ENCODE measurements around the gene IRF2BP2. TPM values are rescaled to one million over a fixed set of nuclear protein-coding genes. Genes with fewer than 3 reads are reported as not detected.

IRF2BP2 gene
- total RNA-seq, 1 donor, result 172 TPM

DNA sequence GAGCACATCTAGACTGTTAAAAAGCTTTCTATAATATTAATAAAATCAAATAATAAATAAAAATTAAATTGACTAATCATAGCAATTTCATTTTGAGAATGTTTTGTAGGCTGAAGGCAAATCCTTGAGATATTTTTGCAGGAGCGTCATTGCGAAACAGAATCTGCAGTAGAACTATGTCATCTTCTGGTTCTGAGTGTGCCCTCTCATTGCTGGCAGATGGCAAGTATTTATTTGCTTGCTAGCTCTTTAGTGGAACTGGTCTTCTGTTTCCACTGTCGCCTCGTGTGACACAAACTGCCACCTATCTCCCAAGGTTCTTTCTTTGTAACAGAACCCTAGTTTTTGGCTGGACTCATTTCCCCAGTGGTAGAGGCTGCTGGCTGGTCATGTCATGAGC lies 19.0 kb upstream of the IRF2BP2 start:
- Histone ChIP-seq H3K27ac (ENCODE audit: low read depth, low read length) (peak overlapping the region; percentile 17), H2AFZ (ENCODE audit: low read length) (no peak overlapping the region), H3K79me2 (ENCODE audit: insufficient read depth, low read length) (no peaks in the 10 kb centered on the region), H4K20me1 (ENCODE audit: insufficient read depth, low read length) (no peaks in the 10 kb centered on the region), H3K36me3 (ENCODE audit: insufficient read depth, low read length) (no peaks in the 10 kb centered on the region), H3K4me1 (ENCODE audit: insufficient read depth, low read length) (peaks cover 53% of the 10 kb centered on the region), H3K4me3 (ENCODE audit: insufficient read depth, low read length) (no peak overlapping the region), H3K27me3 (ENCODE audit: insufficient read depth, low read length) (no peaks in the 10 kb centered on the region), H3K4me2 (ENCODE audit: insufficient read depth, low read length) (no peak overlapping the region), H3K9me3 (ENCODE audit: low read depth, low read length) (no peaks in the 10 kb centered on the region)
- TF ChIP-seq, protein P1, sequence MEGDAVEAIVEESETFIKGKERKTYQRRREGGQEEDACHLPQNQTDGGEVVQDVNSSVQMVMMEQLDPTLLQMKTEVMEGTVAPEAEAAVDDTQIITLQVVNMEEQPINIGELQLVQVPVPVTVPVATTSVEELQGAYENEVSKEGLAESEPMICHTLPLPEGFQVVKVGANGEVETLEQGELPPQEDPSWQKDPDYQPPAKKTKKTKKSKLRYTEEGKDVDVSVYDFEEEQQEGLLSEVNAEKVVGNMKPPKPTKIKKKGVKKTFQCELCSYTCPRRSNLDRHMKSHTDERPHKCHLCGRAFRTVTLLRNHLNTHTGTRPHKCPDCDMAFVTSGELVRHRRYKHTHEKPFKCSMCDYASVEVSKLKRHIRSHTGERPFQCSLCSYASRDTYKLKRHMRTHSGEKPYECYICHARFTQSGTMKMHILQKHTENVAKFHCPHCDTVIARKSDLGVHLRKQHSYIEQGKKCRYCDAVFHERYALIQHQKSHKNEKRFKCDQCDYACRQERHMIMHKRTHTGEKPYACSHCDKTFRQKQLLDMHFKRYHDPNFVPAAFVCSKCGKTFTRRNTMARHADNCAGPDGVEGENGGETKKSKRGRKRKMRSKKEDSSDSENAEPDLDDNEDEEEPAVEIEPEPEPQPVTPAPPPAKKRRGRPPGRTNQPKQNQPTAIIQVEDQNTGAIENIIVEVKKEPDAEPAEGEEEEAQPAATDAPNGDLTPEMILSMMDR (IDR thresholded peaks at IDR 0.05; ENCODE audit: extremely low read depth, low read depth, low read length), result no peak
- no peak for DNase-seq (ENCODE audit: insufficient read length, low spot score, missing footprints)

DNA sequence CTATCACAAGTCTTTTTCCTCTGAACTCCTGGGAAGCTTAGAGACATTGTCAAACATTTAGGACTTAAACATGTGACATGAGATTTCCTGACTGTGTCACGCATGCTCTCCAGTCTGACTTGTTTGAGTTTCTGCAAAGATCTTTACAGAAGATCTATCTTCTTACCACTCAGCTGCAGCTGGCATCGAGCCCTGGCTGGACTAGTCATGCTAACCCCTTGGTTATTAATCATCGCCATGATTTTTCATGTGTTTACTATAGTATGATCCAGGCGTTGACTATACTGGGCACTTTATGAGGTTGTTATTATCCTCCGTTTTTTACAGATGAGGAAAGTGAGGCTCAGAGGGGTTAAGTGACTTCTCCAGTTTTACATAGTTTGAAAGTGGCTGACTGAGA lies 18.1 kb upstream of the IRF2BP2 start:
- no peak overlapping the region for H3K4me2 ChIP-seq (ENCODE audit: insufficient read depth, low read length)
- no peak overlapping the region for H2AFZ ChIP-seq (ENCODE audit: low read length)
- TF ChIP-seq, protein P1 (IDR thresholded peaks at IDR 0.05; ENCODE audit: extremely low read depth, low read depth, low read length), result no peak
- no peaks in the 10 kb centered on the region for H3K9me3 ChIP-seq (ENCODE audit: low read depth, low read length)
- H3K4me3 ChIP-seq (ENCODE audit: insufficient read depth, low read length), result no peak overlapping the region
- H4K20me1 ChIP-seq (ENCODE audit: insufficient read depth, low read length), result no peaks in the 10 kb centered on the region
- peak overlapping the region; percentile 71 for H3K27ac ChIP-seq (ENCODE audit: low read depth, low read length)
- H3K4me1 ChIP-seq (ENCODE audit: insufficient read depth, low read length), result peaks cover 53% of the 10 kb centered on the region
- no peaks in the 10 kb centered on the region for H3K27me3 ChIP-seq (ENCODE audit: insufficient read depth, low read length)
- DNase-seq (ENCODE audit: insufficient read length, low spot score, missing footprints), result peak; percentile 42
- no peaks in the 10 kb centered on the region for H3K79me2 ChIP-seq (ENCODE audit: insufficient read depth, low read length)
- H3K36me3 ChIP-seq (ENCODE audit: insufficient read depth, low read length), result no peaks in the 10 kb centered on the region

DNA sequence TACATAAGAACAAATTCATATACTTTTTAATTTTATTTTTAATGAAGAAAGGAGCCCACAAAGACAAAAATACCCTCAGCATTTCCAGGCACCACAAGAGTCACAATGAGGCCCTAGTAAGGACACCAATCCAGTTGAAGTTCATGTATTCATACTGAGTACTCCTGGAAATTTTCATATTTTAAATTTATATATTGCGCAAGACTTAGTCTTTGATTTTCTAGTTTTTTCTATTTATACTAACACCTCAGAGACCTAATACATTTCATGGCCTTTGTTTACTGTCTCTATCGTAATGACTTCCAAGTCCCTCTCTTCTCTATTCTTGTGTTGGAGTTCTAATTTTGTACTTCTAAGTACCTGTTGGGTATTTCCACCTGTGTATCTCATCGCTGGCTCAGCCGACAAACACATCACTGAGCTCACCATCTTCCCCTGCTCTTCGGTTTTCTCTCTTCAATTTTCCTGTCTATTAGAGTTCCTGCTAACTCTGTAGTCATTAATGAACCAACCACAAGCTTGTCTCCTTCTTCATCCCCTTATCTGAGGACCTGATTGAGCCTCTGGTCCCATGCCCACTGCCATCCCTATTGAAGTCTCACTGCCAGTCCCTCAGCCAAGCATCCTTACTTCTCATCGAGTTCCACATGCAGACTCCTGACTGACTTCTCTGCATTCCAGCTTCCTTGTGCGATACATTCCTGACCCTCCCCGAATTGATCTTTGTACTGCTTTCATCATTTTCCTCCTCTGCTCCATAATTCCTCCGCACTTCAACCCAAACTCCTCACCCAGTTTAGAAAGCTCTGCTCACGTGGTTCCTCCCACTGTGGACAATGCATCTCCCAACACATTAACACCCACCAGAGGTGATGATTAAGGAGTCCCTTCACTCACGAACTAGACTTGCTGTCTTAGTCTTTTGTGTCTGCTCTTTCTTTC lies 17.3 kb upstream of the IRF2BP2 start:
- no peaks in the 10 kb centered on the region for H4K20me1 ChIP-seq (ENCODE audit: insufficient read depth, low read length)
- no peaks in the 10 kb centered on the region for H3K27me3 ChIP-seq (ENCODE audit: insufficient read depth, low read length)
- no peak overlapping the region for H2AFZ ChIP-seq (ENCODE audit: low read length)
- TF ChIP-seq, protein P1 (IDR thresholded peaks at IDR 0.05; ENCODE audit: extremely low read depth, low read depth, low read length), result no peak
- peak overlapping the region; percentile 71 for H3K27ac ChIP-seq (ENCODE audit: low read depth, low read length)
- peaks cover 51% of the 10 kb centered on the region for H3K4me1 ChIP-seq (ENCODE audit: insufficient read depth, low read length)
- H3K4me3 ChIP-seq (ENCODE audit: insufficient read depth, low read length), result no peak overlapping the region
- no peak for DNase-seq (ENCODE audit: insufficient read length, low spot score, missing footprints)
- H3K36me3 ChIP-seq (ENCODE audit: insufficient read depth, low read length), result no peaks in the 10 kb centered on the region
- no peak overlapping the region for H3K4me2 ChIP-seq (ENCODE audit: insufficient read depth, low read length)
- no peaks in the 10 kb centered on the region for H3K79me2 ChIP-seq (ENCODE audit: insufficient read depth, low read length)
- H3K9me3 ChIP-seq (ENCODE audit: low read depth, low read length), result no peaks in the 10 kb centered on the region

DNA sequence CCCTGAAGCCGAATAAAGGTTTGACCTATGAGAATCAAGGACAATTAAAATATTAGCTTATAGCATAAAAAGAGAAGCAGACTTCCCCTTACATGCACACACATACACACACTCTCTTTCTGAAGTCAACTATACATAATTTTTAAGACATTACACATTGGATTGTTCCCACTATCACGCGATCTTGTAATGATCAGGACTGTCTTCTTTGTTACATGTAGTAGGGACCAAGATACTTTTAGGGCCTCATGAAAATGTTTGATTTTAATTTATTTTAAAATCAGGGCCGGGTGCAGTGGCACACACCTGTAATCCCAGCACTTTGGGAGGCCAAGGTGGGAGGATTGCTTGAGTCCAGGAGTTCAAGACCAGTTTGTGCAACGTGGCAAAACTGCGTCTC lies 16.4 kb upstream of the IRF2BP2 start:
- H4K20me1 ChIP-seq (ENCODE audit: insufficient read depth, low read length), result no peaks in the 10 kb centered on the region
- TF ChIP-seq, protein P1 (IDR thresholded peaks at IDR 0.05; ENCODE audit: extremely low read depth, low read depth, low read length), result no peak
- no peak overlapping the region for H3K4me3 ChIP-seq (ENCODE audit: insufficient read depth, low read length)
- H3K4me2 ChIP-seq (ENCODE audit: insufficient read depth, low read length), result no peak overlapping the region
- H3K27ac ChIP-seq (ENCODE audit: low read depth, low read length), result no peak overlapping the region
- no peaks in the 10 kb centered on the region for H3K79me2 ChIP-seq (ENCODE audit: insufficient read depth, low read length)
- H3K36me3 ChIP-seq (ENCODE audit: insufficient read depth, low read length), result no peaks in the 10 kb centered on the region
- no peak for DNase-seq (ENCODE audit: insufficient read length, low spot score, missing footprints)
- H3K4me1 ChIP-seq (ENCODE audit: insufficient read depth, low read length), result peaks cover 51% of the 10 kb centered on the region
- no peaks in the 10 kb centered on the region for H3K27me3 ChIP-seq (ENCODE audit: insufficient read depth, low read length)
- no peaks in the 10 kb centered on the region for H3K9me3 ChIP-seq (ENCODE audit: low read depth, low read length)
- no peak overlapping the region for H2AFZ ChIP-seq (ENCODE audit: low read length)

Measured in osteoblast (primary cell).